HG03280 (cell line): ENCODE data around the gene SLC2A11.
"Not testable (repeated sequence)": the region's sequence is repeated elsewhere in the genome, so short reads cannot be mapped to it uniquely, and the experiment has no call there.

ENCODE experiments used
- ATAC-seq: cut with Tn5 transposase; IDR thresholded peaks from one replicate; pipeline ENCODE4 v1.9.1; 2021; ENCODE audit warnings: mild to moderate bottlenecking, moderate library complexity; ENCODE audit not compliant: unreplicated experiment

The SLC2A11 gene

GRCh38 chr22:23888615-23889401, 31.1 kb downstream of the SLC2A11 start:
- ATAC-seq = no peak

- no peak for ATAC-seq
Measured at GRCh38 chr22:23889620-23890019, 31.9 kb downstream of the SLC2A11 start.

- ATAC-seq = no peak
Measured at GRCh38 chr22:23891726-23892125, 34.1 kb downstream of the SLC2A11 start.

- ATAC-seq = no peak
Measured at GRCh38 chr22:23892130-23892529, 34.5 kb downstream of the SLC2A11 start.

- no peak for ATAC-seq
Measured at GRCh38 chr22:23892706-23893105, 35.0 kb downstream of the SLC2A11 start.

GRCh38 chr22:23893121-23893944, 35.7 kb downstream of the SLC2A11 start:
- no peak for ATAC-seq

GRCh38 chr22:23893945-23894709, 36.5 kb downstream of the SLC2A11 start, which contains the start of gene MIF:
Gene MIF (plus strand): TSS chr22:23894383. CDS start chr22:23894475, 92 bp downstream.
- ATAC-seq = peak; percentile 77

- ATAC-seq = peak; percentile 24
Measured at GRCh38 chr22:23894710-23895598, 37.3 kb downstream of the SLC2A11 start.

- no peak for ATAC-seq
Measured at GRCh38 chr22:23895599-23896144, 38.0 kb downstream of the SLC2A11 start.

GRCh38 chr22:23896166-23896522, 38.5 kb downstream of the SLC2A11 start:
- ATAC-seq = no peak

- ATAC-seq = no peak
Measured at GRCh38 chr22:23896523-23897186, 39.0 kb downstream of the SLC2A11 start.

GRCh38 chr22:23897320-23897719, 39.6 kb downstream of the SLC2A11 start:
- ATAC-seq = no peak

- no peak for ATAC-seq
Measured at GRCh38 chr22:23898006-23898974, 40.6 kb downstream of the SLC2A11 start.

GRCh38 chr22:23899042-23899745, 41.5 kb downstream of the SLC2A11 start:
- ATAC-seq = no peak

- ATAC-seq = not testable (repeated sequence)
Measured at GRCh38 chr22:23900227-23900626, 42.6 kb downstream of the SLC2A11 start.

GRCh38 chr22:23901600-23901999, 43.9 kb downstream of the SLC2A11 start:
- ATAC-seq = no peak

- no peak for ATAC-seq
Measured at GRCh38 chr22:23903328-23903971, 45.8 kb downstream of the SLC2A11 start.
